ENCODE data around the gene TMEM132C. TPM values are rescaled to one million over a fixed set of nuclear protein-coding genes. Genes with fewer than 3 reads are reported as not detected.

TMEM132C gene
- polyA plus RNA-seq, 1 of the 3 experiments (the other 2 are of a cell fraction), result not detected

- Histone ChIP-seq H3K27me3 (ENCODE audit: insufficient read depth) (no peaks in the 10 kb centered on the region), H3F3A (replicated peaks; ENCODE audit: insufficient read depth) (no peaks in the 10 kb centered on the region), H3K9ac (no peak overlapping the region), H3K9me2 (no peaks in the 10 kb centered on the region), H3K9me3 (no peaks in the 10 kb centered on the region), H3K27ac (ENCODE audit: low read depth in 2 of 2, low read length in 1 of 2) (no peak overlapping the region), H3K36me3 (replicated peaks in 1 of 2; ENCODE audit: control insufficient read depth in 1 of 2, insufficient read depth in 2 of 2, low read length in 1 of 2) (no peaks in the 10 kb centered on the region), H3K4me2 (no peak overlapping the region), H3K79me2 (ENCODE audit: insufficient read depth) (no peaks in the 10 kb centered on the region), H4K20me1 (ENCODE audit: insufficient read depth) (no peaks in the 10 kb centered on the region), H2AFZ (ENCODE audit: low read depth) (no peak overlapping the region), H3K4me1 (ENCODE audit: control insufficient read depth in 1 of 2, insufficient read depth in 2 of 2, low read depth in 1 of 2, low read length in 1 of 2) (no peaks in the 10 kb centered on the region), H3K4me3 (ENCODE audit: low read depth in 2 of 2, low read length in 1 of 2) (no peak overlapping the region)
- CTCF ChIA-PET, result no interaction called here
- WGBS (ENCODE audit: low lambda C conversion rate), result 14% methylated on average over 7 of the region's 7 CpGs
- POLR2A ChIA-PET, result no interaction called here
- no peak for DNase-seq
- no peak for TF ChIP-seq JUND (IDR thresholded peaks at IDR 0.05)
- TF ChIP-seq ZBTB33 (IDR thresholded peaks at IDR 0.05; ENCODE audit: borderline replicate concordance, low read depth), result no peak
- no peak for TF ChIP-seq FOXJ3 (CRISPR knock-in tag; IDR thresholded peaks at IDR 0.05)
- TF ChIP-seq CTCF (IDR thresholded peaks at IDR 0.05), result no peak
- no peak for TF ChIP-seq RAD21 (IDR thresholded peaks at IDR 0.05; ENCODE audit: low read length)
- no peak for TF ChIP-seq YY1 (IDR thresholded peaks at IDR 0.05; ENCODE audit: low read depth)
- TF ChIP-seq NRF1 (IDR thresholded peaks at IDR 0.05; ENCODE audit: low read depth, low read length), result no peak
These were observed 59.4 kb downstream of the TMEM132C start for GRCh38 chr12:128326406-128326805.

- no peak overlapping the region for H3K4me3 ChIP-seq (ENCODE audit: low read depth in 2 of 2, low read length in 1 of 2)
- no peaks in the 10 kb centered on the region for H3K79me2 ChIP-seq (ENCODE audit: insufficient read depth)
- no peaks in the 10 kb centered on the region for H3K4me1 ChIP-seq (ENCODE audit: control insufficient read depth in 1 of 2, insufficient read depth in 2 of 2, low read depth in 1 of 2, low read length in 1 of 2)
- H3K4me2 ChIP-seq, result no peak overlapping the region
- ChIA-PET POLR2A (no interaction called here), CTCF (no interaction called here)
- no peaks in the 10 kb centered on the region for H3K27me3 ChIP-seq (ENCODE audit: insufficient read depth)
- H2AFZ ChIP-seq (ENCODE audit: low read depth), result no peak overlapping the region
- no peaks in the 10 kb centered on the region for H3K36me3 ChIP-seq (replicated peaks in 1 of 2; ENCODE audit: control insufficient read depth in 1 of 2, insufficient read depth in 2 of 2, low read length in 1 of 2)
- H4K20me1 ChIP-seq (ENCODE audit: insufficient read depth), result no peaks in the 10 kb centered on the region
- no peak overlapping the region for H3K27ac ChIP-seq (ENCODE audit: low read depth in 2 of 2, low read length in 1 of 2)
- no peak overlapping the region for H3K9ac ChIP-seq
- no peak for DNase-seq
- H3K9me2 ChIP-seq, result no peaks in the 10 kb centered on the region
- WGBS (ENCODE audit: low lambda C conversion rate), result 51% methylated on average over 8 of the region's 8 CpGs
- no peaks in the 10 kb centered on the region for H3K9me3 ChIP-seq
- H3F3A ChIP-seq (replicated peaks; ENCODE audit: insufficient read depth), result no peaks in the 10 kb centered on the region
- TF ChIP-seq GABPA (IDR thresholded peaks at IDR 0.05; ENCODE audit: low read depth) (no peak), RFX5 (IDR thresholded peaks at IDR 0.05; ENCODE audit: low read length) (no peak), FOXJ3 (CRISPR knock-in tag; IDR thresholded peaks at IDR 0.05) (no peak), GATA2 (CRISPR knock-in tag; IDR thresholded peaks at IDR 0.05) (no peak), TAF1 (IDR thresholded peaks at IDR 0.05; ENCODE audit: borderline replicate concordance, low read depth, low read length) (no peak), FOXM1 (IDR thresholded peaks at IDR 0.05; ENCODE audit: low read depth) (no peak), USF1 (IDR thresholded peaks at IDR 0.05; ENCODE audit: borderline replicate concordance, low read depth) (no peak), MXI1 (IDR thresholded peaks at IDR 0.05; ENCODE audit: low read depth, low read length) (no peak), ZBTB33 (IDR thresholded peaks at IDR 0.05; ENCODE audit: borderline replicate concordance, low read depth) (no peak), JUND (IDR thresholded peaks at IDR 0.05) (no peak), FOSL2 (IDR thresholded peaks at IDR 0.05; ENCODE audit: borderline replicate concordance, low read depth) (no peak), SMC3 (IDR thresholded peaks at IDR 0.05; ENCODE audit: low read depth, low read length) (no peak), SIN3A (IDR thresholded peaks at IDR 0.05; ENCODE audit: borderline replicate concordance, low read depth, low read length) (no peak), IRF3 (IDR thresholded peaks at IDR 0.05; ENCODE audit: low read depth, low read length) (no peak), USF2 (IDR thresholded peaks at IDR 0.05; ENCODE audit: borderline replicate concordance, low read depth, low read length) (no peak), MAX (IDR thresholded peaks at IDR 0.05; ENCODE audit: low read depth) (no peak)
These were observed 62.0 kb downstream of the TMEM132C start for GRCh38 chr12:128328961-128329360.

Measured in SK-N-SH (cell line).